ENCODE results near the gene BID.

DNA sequence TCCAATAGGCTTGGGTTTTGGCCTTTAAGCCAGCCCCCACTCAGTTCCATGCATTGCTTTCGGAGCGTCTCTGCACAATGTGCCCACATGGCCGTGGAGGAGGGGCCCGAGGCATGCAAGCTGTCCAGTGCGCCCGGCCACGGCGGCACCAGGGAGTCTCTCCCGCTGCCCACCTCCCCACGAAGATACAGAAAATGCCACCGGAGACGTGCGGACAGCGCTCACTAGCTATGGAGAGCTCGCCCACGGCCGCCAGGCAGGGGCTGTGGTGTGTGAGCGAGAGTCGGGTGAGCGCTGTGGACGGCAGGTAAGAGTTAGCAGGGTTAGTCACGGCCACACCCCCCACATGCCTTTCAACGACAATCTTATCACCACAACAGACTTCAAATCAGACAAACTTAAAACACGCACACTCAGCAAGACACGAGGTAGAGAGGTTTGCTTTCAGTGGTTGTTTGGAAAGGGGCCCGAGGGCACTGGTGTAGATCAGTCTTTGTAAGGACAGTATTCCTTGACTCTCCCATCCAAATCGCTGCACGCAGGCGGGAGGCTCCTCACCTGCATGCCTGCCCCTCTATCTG is 18.7 kb upstream of the BID start:
- TF ChIP-seq POLR2AphosphoS5 (IDR thresholded peaks at IDR 0.05) (no peak), MXI1 (conservative IDR thresholded peaks at IDR 0.05; ENCODE audit: poor library complexity, severe bottlenecking) (no peak), EP300 (conservative IDR thresholded peaks at IDR 0.05; ENCODE audit: poor library complexity, severe bottlenecking) (no peak)
- TF ChIP-seq, protein P1, sequence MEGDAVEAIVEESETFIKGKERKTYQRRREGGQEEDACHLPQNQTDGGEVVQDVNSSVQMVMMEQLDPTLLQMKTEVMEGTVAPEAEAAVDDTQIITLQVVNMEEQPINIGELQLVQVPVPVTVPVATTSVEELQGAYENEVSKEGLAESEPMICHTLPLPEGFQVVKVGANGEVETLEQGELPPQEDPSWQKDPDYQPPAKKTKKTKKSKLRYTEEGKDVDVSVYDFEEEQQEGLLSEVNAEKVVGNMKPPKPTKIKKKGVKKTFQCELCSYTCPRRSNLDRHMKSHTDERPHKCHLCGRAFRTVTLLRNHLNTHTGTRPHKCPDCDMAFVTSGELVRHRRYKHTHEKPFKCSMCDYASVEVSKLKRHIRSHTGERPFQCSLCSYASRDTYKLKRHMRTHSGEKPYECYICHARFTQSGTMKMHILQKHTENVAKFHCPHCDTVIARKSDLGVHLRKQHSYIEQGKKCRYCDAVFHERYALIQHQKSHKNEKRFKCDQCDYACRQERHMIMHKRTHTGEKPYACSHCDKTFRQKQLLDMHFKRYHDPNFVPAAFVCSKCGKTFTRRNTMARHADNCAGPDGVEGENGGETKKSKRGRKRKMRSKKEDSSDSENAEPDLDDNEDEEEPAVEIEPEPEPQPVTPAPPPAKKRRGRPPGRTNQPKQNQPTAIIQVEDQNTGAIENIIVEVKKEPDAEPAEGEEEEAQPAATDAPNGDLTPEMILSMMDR (IDR thresholded peaks at IDR 0.05; ENCODE audit: poor library complexity, severe bottlenecking) = no peak

Measured in neural cell (in vitro differentiated cells).